GM11168 (cell line): Measurements from ENCODE around the gene GANC.

ENCODE experiments used
- in situ Hi-C: fragments of 300-500 bp; cut with MboI; formaldehyde crosslinking; loops from one replicate; pipeline ENCODE4 v1.12.0; 2022; ENCODE audit warnings: low sequenced_read_pairs; ENCODE audit not compliant: unreplicated experiment

The GANC gene

DNA sequence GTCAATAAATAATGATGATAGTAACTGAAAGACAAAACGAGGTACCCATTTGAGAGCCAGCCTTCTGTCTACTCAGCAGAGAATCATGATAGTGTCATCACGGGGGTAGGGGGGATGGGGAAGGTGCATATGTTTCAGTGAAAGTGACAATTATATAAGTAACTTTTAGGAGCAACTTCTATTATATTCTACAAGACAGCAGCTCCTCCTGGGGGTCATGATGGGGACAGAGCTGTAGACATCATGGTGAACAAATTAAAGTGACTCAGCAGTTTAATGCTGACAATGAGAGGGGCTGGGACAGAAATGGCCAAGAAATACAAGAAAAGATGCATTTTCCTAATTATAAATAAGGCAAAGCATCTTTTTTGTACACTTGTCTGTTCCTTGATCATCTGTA is 98.1 kb downstream of the GANC start:
- in situ Hi-C loops = no loop called here

- in situ Hi-C loops = no loop called here
Observed at GRCh38 chr15:42373274-42373673, 100.3 kb downstream of the GANC start.

DNA sequence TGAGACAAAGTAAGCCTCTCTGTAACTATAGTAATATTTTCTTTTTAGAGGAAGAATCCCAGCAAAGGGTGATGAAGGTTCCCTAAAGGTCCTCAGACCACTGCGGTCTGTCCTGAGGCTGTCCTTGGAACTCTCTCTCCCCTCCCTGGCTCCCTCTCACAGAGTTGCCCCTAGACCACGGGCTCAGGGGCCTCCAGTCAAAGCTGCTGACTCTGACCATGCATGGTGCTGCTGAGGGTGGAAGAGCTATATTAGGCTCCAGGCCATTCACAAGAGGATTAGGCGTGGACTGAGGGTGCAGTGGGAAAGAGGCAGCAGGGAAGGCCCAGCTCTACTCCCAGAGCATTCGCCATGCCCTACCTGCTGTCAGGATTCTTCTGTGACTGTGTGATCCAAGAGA is 100.9 kb downstream of the GANC start:
- in situ Hi-C loops = no loop called here

GRCh38 chr15:42374810-42375209 is 101.8 kb downstream of the GANC start:
- in situ Hi-C loops = no loop called here

DNA sequence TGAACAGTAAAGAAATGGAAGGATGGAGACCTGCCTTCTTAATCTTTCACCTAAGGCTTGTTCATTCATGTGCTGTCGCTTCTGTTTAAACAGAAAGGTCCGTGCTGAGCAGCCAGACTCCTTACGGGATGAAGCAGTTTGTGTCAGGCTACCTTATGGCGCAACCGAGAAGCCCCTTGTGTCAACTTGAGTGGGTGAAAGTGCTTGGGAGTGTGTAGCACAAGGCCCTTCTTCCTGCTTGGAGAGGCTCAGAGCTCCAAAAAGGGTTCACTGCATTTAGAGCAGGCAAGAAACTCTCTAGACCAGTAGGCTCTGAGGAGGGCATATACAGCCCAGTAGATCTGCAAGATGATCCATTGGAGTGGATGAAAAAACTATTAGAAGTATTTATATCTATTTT is 102.3 kb downstream of the GANC start:
- in situ Hi-C loops = no loop called here

DNA sequence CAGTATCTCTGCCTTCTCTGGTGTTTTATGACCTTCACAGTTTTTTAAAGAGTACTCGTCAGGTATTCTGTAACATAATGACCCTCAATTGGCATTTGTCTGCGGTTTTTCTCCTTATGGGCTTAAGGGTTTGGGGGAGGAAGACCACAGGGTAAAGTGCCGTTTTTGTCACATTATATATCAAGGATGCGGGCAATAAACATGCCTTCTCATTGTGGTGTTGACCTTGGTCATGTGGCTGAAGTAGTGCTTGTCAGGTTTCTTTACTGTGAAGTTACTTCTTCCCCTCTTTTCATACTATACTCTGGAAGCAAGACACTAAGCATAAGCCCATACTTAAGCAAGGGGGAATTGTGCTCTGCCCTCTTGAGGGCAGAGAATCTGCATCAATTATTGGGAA is 102.9 kb downstream of the GANC start:
- in situ Hi-C loops = no loop called here

DNA sequence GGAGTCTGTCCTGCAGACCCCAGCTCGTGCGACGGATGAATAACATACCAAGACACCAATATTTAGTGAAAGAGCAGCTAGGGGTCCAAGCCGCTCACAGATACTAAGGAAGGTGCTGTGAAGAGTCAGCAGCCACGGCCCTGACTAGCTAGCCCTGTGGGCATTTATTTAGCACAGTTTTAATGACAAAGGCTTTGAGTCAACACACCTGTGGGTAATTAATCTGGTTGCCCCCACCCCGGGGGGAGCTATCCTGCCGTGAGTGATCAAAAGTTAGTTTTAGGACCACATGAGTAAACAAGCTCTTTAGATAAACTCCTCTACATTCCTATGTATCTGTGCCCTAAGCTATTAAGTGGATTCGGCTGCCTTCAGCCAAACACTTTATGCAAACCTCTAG is 105.0 kb downstream of the GANC start:
- in situ Hi-C loops = no loop called here

DNA sequence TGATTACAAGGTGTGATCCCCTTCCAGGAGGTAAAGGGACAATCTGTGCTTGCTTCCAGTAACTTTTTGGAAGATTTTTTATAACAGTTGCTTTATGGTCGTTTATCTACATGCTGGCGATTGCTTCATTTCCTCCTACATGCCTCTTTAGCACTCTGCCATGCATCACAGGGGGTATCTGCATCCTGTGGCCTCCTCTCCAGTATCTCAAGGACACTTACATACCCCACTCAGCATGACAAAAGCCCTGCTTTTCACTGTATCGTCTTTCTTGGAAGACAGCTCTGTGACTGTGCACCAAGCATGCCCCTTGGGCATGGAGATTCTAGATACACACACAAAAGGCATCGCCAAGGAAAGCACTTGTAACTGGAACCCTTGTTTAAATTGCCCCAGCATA is 111.6 kb downstream of the GANC start:
- in situ Hi-C loops = no loop called here

DNA sequence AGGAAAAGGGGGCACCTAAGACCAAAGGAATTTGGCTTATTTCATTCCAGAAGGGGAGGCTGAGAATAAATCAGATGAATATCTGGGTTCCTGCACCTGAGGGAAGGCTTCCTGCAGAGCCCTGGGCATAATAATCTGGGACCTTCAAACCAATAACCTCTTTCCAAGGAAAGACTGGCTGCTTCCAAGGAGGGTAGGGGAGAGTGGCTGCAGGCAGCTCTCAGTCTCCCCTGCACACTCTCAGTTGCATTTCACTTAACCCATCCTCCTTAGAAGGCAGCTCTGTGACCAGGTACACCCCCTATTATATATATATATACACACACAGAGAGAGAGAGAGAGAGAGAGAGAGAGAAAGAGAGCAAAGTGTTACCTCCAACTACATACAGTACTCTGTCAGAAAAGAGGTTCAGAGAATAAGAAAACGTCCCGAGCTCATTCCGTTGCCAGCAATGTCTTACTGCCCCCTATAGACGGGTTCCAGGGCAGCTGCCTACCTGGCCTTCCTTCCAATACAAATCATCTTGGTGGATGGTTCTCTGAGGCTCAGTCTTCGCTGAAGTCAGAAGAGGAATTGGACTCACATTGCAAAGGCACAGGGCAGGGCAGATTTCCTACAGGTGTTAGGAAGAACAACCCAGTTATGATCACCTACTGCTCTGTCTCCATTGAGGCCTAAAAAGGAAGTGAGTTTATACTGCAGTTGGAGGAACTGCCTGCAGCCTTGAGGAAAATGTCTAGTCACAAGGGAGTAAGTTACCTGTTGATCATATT is 112.4 kb downstream of the GANC start:
- in situ Hi-C loops = no loop called here

- in situ Hi-C loops = no loop called here
Observed at GRCh38 chr15:42385980-42386700, 113.1 kb downstream of the GANC start.

DNA sequence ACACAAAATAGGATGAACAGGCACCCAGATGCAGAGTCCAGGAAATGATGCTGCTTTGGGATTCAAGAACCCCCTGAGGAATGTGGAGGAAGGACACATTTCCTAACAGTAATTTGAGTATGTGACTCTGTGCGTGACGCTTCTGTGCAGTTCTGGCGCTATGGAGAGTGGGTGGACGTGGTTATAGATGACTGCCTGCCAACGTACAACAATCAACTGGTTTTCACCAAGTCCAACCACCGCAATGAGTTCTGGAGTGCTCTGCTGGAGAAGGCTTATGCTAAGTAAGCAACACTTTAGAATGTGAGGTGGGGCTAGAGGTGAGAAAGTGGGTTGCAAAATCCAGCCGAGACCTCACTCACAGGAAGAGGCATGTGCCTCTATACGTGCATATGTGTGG is 114.6 kb downstream of the GANC start:
- in situ Hi-C loops = no loop called here

DNA sequence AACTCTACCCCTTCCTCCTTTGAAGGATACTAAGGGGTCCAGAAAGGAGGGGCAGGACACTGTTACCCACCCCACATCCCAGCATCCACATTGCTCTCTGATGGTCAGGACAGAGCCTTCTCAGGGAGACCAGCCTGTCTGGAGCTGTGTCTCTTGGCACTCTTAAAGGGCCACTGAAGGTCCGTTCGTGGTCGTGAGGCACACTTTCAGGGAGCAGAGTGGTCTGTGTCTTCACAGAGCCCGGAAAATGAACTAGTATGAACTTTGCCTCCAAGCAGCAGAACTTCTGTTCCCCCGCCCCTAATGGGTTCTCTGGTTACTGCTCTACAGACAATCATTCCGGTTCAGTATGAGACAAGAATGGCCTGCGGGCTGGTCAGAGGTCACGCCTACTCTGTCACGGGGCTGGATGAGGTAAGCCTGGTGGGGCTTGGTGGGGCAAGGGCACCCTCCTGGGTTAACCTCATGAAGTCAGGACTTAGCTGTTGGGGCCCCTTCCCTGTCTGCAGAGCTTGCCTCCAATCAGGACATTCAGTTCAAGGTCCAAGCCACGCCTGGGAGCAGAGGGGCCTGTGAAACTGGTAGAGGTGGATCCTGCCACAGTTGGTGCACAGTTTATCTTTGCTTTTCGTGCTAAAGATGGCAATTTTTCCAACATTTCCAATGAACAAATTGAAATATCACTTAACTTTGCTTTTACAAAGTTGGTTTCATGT is 119.5 kb downstream of the GANC start:
- in situ Hi-C loops = no loop called here

DNA sequence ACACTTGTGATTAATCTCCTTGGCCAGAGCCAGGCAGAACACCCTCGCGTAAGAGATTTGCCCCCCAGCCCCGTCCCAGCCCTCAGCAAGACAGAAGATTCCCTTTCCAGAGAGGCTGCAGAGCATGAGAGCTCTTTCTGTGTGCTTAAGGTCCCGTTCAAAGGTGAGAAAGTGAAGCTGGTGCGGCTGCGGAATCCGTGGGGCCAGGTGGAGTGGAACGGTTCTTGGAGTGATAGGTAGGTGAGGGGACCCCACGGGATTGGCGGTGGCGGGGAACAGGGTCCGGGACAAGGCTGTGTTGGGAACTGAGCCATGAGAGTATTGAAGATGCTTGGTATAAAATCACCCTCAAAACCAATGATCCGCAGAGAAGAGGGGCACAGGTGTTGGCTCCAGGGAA is 121.1 kb downstream of the GANC start:
- in situ Hi-C loops = no loop called here

DNA sequence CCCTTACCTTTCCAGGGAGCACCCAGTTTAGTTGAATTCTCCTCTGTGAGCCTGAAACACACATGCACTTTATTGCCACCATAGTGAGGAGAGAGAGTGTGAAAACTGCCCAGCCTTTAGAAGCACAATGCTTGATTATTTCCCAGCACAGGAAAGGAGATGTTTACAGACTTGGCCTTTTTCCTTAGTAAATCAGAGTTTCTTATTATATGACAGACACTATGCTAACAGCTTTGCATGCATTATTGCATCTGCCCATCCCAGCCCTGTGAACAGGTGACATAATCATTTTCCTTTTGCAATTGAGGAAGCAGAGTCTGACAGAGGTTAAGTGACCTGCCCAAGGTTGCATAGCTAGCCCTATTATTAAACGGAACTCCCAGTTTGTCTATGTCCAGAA is 122.8 kb downstream of the GANC start:
- in situ Hi-C loops = no loop called here

DNA sequence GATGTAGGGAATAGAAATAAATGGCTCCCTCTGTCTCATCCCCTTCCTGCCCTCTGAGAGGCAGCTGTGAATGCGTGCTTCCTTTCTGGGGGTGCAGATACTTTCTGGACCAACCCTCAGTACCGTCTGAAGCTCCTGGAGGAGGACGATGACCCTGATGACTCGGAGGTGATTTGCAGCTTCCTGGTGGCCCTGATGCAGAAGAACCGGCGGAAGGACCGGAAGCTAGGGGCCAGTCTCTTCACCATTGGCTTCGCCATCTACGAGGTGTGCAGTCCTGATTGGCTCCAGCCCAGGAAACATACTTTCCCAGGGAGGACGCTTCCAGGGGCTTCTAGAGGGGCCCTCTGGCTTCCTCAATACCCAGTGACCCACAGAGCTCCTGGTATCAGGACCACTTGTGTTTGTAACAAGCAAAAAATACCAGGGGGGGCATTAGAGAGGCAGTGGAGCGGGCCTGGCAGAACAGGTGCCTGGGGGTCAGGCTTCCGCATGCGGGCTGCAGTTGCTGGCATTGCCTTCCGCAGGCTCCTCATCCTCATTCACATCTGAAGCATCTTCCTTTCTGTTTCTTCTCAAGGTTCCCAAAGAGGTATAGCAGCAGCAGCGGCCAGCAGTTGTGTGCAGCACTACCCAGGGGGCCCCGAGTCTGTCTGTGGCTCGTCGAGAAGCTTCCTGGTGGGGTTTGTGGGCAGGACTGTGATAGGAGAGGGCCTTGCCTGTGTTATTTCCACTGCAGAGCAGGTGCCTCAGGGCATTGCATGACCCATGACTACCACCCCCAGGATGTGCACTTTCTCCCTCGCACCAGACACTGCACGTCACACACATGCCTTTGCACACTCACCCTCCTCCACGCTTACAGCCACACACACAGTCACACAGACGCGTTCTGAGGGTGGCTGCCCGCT is 128.8 kb downstream of the GANC start:
- in situ Hi-C loops = no loop called here

DNA sequence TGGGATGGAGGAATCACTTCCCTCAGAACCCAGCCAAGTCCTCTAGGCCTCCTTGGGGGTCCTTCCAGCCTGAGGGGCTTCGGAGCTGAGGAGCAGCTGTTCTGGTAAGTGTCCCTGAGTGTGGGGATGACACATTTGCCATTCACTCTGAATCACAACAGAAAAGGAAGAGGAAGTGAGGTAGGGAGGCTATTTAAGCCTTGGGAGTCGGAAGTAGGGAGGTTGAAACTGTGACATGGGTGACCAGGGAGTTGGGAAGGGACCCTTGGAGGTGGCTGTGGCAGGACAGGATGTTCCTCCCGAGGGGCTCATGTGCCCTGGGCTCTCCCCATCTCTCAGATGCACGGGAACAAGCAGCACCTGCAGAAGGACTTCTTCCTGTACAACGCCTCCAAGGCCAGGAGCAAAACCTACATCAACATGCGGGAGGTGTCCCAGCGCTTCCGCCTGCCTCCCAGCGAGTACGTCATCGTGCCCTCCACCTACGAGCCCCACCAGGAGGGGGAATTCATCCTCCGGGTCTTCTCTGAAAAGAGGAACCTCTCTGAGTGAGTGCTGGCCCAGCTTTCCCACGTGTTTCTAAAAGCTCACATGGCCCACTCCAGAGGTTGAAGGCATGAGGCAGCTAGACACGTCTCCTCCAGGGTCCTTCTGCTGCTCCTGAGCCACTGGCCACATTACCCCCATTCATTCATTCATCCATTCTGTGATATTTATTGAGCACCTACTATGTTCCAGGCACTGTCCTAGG is 129.6 kb downstream of the GANC start:
- in situ Hi-C loops = no loop called here

- in situ Hi-C loops = no loop called here
Observed at GRCh38 chr15:42403389-42403788, 130.4 kb downstream of the GANC start.

- in situ Hi-C loops = no loop called here
Observed at GRCh38 chr15:42404461-42405235, 131.6 kb downstream of the GANC start.
